Body of pancreas (tissue), 4 donors: ENCODE measurements around the gene RPRD1B.

Source experiments
- CTCF ChIP-seq, 7 experiments: fragments of 450-650 bp in 4 of 7; fragments of 200-600 bp in 3 of 7; sonication (generic) in 3 of 7; IDR thresholded peaks; one replicate each; pipeline ENCODE4 v1.5.1; 2016 to 2019; ENCODE audit warnings: antibody characterized with exemption in 7 of 7
- POLR2A ChIP-seq, 3 donors: fragments of 450-650 bp; IDR thresholded peaks; one replicate each; pipeline ENCODE4 v1.6.1; 2016; ENCODE audit warnings: antibody characterized with exemption in 3 of 3, mild to moderate bottlenecking in 2 of 3

- TF ChIP-seq CTCF (IDR thresholded peaks at IDR 0.05) (no peak), POLR2A (IDR thresholded peaks at IDR 0.05) (no peak)
Observed at GRCh38 chr20:38136421-38137245, 103.1 kb downstream of the RPRD1B start.
